Measurements from ENCODE around the gene LMAN2.

DNA sequence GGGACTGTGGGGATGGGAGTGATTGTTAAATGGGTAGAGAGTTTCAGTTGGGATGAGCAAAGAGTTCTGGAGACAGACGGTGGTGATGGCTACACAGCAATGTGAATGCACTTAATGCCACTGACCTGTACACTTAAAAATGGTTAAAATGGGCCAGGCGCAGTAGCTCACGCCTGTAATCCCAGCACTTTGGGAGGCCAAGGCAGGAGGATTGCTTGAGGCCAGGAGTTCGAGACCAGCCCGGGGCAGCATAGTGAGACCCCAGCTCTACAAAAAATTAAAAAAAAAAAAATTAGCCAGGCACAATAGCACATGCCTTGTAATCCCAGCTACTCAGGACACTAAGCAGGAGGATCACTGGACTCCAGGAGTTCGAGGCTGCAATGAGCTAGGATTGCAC, 7.7 kb downstream of the LMAN2 start:
- no peak for TF ChIP-seq POLR2A (IDR thresholded peaks at IDR 0.05; ENCODE audit: low read length)
- TF ChIP-seq, protein P1, sequence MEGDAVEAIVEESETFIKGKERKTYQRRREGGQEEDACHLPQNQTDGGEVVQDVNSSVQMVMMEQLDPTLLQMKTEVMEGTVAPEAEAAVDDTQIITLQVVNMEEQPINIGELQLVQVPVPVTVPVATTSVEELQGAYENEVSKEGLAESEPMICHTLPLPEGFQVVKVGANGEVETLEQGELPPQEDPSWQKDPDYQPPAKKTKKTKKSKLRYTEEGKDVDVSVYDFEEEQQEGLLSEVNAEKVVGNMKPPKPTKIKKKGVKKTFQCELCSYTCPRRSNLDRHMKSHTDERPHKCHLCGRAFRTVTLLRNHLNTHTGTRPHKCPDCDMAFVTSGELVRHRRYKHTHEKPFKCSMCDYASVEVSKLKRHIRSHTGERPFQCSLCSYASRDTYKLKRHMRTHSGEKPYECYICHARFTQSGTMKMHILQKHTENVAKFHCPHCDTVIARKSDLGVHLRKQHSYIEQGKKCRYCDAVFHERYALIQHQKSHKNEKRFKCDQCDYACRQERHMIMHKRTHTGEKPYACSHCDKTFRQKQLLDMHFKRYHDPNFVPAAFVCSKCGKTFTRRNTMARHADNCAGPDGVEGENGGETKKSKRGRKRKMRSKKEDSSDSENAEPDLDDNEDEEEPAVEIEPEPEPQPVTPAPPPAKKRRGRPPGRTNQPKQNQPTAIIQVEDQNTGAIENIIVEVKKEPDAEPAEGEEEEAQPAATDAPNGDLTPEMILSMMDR (IDR thresholded peaks at IDR 0.05): no peak
- TF ChIP-seq EP300 (IDR thresholded peaks at IDR 0.05): no peak
- TF ChIP-seq FOXS1 (CRISPR knock-in tag; IDR thresholded peaks at IDR 0.05): no peak
- no peak for TF ChIP-seq PHF8 (IDR thresholded peaks at IDR 0.05; ENCODE audit: borderline replicate concordance, low read depth)
- no peak for TF ChIP-seq SREBF2 (IDR thresholded peaks at IDR 0.05)
- TF ChIP-seq RFX5 (IDR thresholded peaks at IDR 0.05): no peak
- TF ChIP-seq ESRRA (IDR thresholded peaks at IDR 0.05; ENCODE audit: borderline replicate concordance, low read length): no peak
- TF ChIP-seq, protein P2, sequence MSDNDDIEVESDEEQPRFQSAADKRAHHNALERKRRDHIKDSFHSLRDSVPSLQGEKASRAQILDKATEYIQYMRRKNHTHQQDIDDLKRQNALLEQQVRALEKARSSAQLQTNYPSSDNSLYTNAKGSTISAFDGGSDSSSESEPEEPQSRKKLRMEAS (IDR thresholded peaks at IDR 0.05): no peak
- TF ChIP-seq, protein P3, sequence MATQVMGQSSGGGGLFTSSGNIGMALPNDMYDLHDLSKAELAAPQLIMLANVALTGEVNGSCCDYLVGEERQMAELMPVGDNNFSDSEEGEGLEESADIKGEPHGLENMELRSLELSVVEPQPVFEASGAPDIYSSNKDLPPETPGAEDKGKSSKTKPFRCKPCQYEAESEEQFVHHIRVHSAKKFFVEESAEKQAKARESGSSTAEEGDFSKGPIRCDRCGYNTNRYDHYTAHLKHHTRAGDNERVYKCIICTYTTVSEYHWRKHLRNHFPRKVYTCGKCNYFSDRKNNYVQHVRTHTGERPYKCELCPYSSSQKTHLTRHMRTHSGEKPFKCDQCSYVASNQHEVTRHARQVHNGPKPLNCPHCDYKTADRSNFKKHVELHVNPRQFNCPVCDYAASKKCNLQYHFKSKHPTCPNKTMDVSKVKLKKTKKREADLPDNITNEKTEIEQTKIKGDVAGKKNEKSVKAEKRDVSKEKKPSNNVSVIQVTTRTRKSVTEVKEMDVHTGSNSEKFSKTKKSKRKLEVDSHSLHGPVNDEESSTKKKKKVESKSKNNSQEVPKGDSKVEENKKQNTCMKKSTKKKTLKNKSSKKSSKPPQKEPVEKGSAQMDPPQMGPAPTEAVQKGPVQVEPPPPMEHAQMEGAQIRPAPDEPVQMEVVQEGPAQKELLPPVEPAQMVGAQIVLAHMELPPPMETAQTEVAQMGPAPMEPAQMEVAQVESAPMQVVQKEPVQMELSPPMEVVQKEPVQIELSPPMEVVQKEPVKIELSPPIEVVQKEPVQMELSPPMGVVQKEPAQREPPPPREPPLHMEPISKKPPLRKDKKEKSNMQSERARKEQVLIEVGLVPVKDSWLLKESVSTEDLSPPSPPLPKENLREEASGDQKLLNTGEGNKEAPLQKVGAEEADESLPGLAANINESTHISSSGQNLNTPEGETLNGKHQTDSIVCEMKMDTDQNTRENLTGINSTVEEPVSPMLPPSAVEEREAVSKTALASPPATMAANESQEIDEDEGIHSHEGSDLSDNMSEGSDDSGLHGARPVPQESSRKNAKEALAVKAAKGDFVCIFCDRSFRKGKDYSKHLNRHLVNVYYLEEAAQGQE (IDR thresholded peaks at IDR 0.05): no peak
- no peak for TF ChIP-seq SMC3 (IDR thresholded peaks at IDR 0.05)
- no peak for TF ChIP-seq RAD21 (conservative IDR thresholded peaks at IDR 0.05 in 1 of 2, IDR thresholded peaks at IDR 0.05 in 1 of 2)
- TF ChIP-seq RCOR1 (IDR thresholded peaks at IDR 0.05; ENCODE audit: low read depth, low read length): no peak
